Cardiac septum (tissue), 1 donor: ENCODE measurements around the gene SH2D2A. TPM values are rescaled to one million over a fixed set of nuclear protein-coding genes. Genes with fewer than 3 reads are reported as not detected.
A peak's percentile ranks its signal among the peaks of the same experiment; 100 is the strongest.
"Not testable (repeated sequence)": the region's sequence is repeated elsewhere in the genome, so short reads cannot be mapped to it uniquely, and the experiment has no call there.

ENCODE experiments used
- DNase-seq: peaks from one replicate; pipeline ENCODE4 v3.0.0-alpha.2; 2020; ENCODE audit warnings: low spot score
- intact Hi-C: fragments of 100-400 bp; cut with DNase I; formaldehyde crosslinking; loops from one replicate; pipeline ENCODE4 v1.14.0; 2022
- total RNA-seq: library from RNA; stranded (reverse); fragmentation: NEBNext Ultra II Directional; extraction: Animal tissue kit (Norgen Biotek cat#: 25700); gene quantifications from one replicate; pipeline ENCODE4 v1.2.1, GENCODE V29; 2021
- donor health status: DM: no; HTN: no; CAD: no.

The SH2D2A gene
- total RNA-seq, 1 donor from 2014 or later: 1.4 TPM

DNA sequence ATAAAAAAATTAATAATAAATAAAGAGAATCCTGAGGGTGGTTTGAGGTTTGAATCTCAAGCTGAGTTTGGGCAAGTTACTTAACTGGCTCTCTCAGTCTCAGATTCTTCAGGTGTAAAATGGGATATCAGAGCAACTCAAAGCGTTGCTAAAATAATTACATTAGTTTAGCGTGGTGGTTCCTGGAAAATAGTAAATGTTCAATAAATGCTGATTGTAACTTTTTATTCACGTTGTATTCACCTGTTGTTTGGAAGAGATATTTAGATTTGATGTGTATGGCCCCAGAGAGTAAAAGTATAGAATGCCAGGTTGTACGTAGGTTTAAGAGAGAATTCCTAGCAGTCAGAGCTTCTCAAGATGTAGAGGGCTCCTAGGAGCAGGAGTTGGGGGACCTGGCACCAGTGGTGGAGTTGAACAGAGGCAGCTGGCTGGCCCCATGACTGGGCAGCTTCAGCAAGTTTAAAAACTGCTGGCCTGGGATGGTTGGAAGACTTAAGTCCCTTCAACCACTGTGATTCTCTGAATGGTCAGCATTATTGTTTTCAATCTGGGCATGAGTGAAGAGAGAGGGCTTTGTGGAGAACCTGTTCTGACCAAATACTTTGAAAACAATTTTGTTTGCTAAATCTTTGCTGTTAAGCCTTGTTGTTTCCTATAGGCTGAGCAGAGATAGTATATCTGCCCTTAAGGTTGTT, 26.9 kb downstream of the SH2D2A start:
- intact Hi-C loops: no loop called here

DNA sequence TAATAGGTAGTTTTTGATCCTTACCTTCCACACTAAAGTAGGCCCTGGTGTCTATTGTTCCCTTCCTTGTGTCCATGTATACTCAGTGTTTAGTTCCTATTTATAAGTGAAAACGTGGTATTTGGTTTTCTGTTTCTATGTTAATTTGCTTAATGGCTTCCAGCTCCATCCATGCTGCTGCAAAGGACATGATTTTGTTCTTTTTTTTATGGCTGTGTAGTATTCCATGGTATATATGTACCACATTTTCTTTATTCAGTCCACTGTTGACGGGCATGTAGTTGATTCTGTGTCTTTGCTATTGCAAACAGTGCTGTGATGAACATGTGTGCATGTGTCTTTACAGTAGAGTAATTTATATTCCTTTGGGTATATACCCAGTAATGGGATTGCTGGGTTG, 28.5 kb downstream of the SH2D2A start:
- DNase-seq: no peak
- intact Hi-C loops: no loop called here

More for the DNA sequence above, 26.9 kb downstream of the SH2D2A start:
- DNase-seq: peak; percentile 35

DNA sequence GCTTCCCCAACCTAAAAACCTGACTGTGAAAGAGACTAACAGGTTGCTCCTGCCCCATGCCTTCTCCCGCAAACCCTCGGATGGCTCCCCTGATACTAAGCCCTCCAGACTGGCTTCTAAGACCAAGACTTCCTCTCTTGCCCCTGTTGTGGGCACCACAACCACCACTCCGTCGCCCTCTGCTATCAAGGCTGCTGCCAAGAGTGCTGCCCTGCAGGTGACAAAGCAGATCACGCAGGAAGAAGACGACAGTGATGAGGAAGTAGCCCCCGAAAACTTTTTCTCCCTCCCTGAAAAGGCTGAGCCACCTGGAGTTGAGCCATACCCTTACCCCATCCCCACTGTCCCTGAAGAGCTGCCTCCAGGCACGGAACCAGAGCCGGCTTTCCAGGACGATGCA, 30.0 kb downstream of the SH2D2A start:
- DNase-seq: no peak
- intact Hi-C loops: no loop called here

DNA sequence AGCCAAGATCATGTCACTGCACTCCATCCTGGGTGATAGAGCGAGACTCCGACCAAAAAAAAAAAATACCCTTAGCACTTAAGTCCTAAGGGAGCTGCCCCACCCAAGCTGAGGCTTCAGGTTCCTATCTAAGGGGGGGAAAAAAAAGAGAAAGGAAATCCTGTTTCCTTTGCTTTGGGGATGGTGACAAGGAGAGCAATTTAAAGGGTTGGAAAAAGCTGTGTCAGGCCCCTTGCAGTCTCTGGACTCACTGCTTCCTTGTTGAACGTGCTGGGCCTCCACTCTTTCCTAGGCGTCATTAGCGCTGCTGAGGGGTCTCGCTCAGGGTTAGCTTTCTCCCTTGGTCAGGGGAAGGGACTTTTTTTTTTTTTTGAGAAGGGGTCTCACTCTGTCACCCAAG, 31.2 kb downstream of the SH2D2A start:
- DNase-seq: no peak
- intact Hi-C loops: no loop called here

GRCh38 chr1:156781585-156782186, 35.0 kb downstream of the SH2D2A start:
- no peak for DNase-seq
- intact Hi-C loops: no loop called here

DNA sequence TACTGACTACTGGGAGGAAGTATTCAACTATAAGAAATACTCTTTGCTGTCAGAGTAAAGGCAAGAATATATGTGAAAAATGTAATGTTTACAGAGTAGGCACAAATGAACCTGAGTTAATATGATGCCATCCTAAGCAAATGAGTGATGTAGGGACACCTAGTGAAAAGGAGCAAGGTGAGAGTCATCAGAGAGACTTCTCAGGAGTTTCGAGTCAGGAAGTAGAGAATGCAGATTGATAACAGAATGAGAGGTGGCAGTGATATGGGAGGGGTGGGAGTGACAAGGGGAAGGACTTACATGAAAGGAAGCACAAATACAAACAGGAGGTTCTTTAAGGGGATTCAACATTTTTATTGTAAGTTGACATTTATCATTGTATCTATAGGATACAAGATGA, 39.1 kb downstream of the SH2D2A start:
- intact Hi-C loops: no loop called here
- DNase-seq: no peak

- intact Hi-C loops: no loop called here
- no peak for DNase-seq
These were observed 39.7 kb downstream of the SH2D2A start for GRCh38 chr1:156776942-156777341.

GRCh38 chr1:156775799-156776198, 40.8 kb downstream of the SH2D2A start:
- no peak for DNase-seq
- intact Hi-C loops: no loop called here

GRCh38 chr1:156773607-156774006, 43.0 kb downstream of the SH2D2A start:
- intact Hi-C loops: no loop called here
- DNase-seq: no peak

GRCh38 chr1:156772728-156773497, 43.7 kb downstream of the SH2D2A start:
- intact Hi-C loops: no loop called here
- DNase-seq: no peak

GRCh38 chr1:156772222-156772621, 44.4 kb downstream of the SH2D2A start:
- DNase-seq: no peak
- intact Hi-C loops: no loop called here

DNA sequence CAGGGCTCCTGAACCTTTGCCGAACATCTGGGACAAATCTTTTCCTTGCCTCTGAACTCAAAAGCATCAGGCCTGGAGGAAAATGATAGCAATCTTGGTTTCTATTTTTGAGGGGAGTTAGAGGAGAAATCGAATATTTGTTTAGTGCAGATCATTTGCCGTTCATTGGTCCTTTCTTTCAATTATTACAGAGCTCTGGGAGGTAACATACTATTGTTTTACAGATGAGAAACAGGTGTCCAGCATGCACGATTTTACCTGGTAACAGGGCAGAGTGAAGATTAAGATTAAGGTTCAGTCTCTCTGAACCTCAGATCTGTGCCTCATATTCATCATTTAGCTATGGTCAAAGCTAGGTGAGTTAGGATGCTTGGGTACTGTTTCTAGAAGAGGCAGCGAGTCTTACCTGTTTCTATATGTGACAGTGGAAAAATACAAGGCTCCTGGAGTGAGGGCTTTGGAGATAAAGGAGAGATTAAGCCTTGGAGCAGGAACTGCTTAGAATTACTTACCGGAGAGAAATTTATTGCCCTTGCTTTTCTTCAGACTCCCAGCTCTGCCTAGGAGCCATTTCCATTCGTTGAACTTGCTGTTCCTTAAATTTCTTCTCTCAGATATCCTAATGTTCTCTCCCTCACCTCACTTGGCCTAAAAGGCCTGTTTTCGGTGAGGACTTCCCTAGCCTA, 47.9 kb downstream of the SH2D2A start:
- intact Hi-C loops: loop anchor here (5.0 to 10.0 kb wide), 2 partner anchors 41 to 276 kb away; partner anchors contain the start of genes ARHGEF11, ISG20L2 and METTL25B
- no peak for DNase-seq

- intact Hi-C loops: loop anchor here (1.0 to 10.0 kb wide), 3 partner anchors 27 to 277 kb away; partner anchors contain the start of genes ARHGEF11, ISG20L2, METTL25B and MRPL24
- no peak for DNase-seq
These were observed 48.6 kb downstream of the SH2D2A start for GRCh38 chr1:156767879-156768604.

- intact Hi-C loops: loop anchor here (1.0 to 10.0 kb wide), 3 partner anchors 26 to 278 kb away; partner anchors contain the start of genes ARHGEF11, ISG20L2, METTL25B and MRPL24
- DNase-seq: peak; percentile 99
These were observed 49.4 kb downstream of the SH2D2A start, which contains the start of gene PRCC for GRCh38 chr1:156767101-156767878. Gene PRCC, plus strand, starts transcription at chr1:156767535. Its CDS starts 237 bp downstream, at chr1:156767772.

DNA sequence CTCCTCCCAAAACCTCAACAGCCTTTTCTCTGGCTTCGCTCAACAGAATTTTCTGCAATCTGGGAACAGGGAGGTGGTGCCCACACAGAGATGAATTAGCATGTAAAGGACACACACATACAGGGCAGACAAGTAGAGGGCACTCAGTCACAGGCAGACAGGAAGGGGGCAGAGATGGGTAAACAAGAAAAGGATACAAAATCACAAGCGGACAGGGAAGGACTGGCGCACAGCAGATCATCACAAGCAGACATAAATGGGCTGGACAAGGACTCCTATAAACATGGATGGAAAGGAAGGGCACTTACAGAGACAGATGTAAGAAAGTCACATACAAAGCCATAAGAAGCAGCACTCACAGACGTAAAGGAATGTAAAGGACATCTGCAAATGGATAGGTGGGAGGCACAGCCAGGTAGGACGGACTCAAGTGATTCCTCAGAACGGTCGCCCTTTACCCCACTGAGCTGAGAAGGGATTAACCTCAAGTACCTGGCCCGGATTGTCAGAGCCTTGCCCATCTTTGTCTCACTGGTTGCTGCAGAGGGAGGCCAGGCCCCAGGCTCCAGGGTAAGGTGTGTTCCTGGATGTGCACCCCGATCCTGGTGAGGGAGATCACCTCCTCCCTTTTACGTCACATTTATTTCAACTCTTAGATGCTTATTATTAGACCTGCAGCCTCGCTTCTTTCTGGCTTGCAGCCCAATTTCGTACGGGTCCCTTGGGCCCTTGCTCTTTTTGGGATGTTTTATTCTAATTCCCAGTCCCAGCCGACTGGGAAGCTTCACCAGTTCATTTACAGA, 50.1 kb downstream of the SH2D2A start:
- intact Hi-C loops: loop anchor here (1.0 to 10.0 kb wide), 4 partner anchors 14 to 278 kb away; partner anchors contain the start of genes ARHGEF11, ISG20L2, METTL25B and MRPL24
- DNase-seq: no peak

DNA sequence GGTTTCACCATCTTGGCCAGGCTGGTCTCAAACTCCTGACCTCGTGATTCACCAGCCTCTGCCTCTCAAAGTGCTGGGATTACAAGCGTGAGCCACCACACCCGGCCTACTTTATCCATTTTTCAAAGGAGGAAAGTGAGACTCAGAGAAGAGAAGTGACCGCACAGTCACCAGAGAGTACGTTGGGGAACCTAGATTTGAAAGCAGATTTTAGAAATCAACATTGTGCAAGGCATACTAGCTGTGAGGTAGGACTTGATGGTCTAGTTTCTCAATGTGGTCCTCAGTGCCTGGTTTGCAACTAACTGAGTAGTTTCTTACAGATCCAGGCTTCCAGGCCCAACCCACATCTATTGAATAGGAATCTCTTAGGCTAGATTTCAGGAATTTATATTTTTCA, 51.0 kb downstream of the SH2D2A start:
- intact Hi-C loops: loop anchor here (1.0 to 10.0 kb wide), 3 partner anchors 13 to 279 kb away; partner anchors contain the start of genes ARHGEF11, ISG20L2 and METTL25B
- no peak for DNase-seq

GRCh38 chr1:156765136-156765535, 51.5 kb downstream of the SH2D2A start:
- not testable (repeated sequence) for DNase-seq
- intact Hi-C loops: loop anchor here (5.0 to 10.0 kb wide), 2 partner anchors 38 to 280 kb away; partner anchors contain the start of genes ARHGEF11, ISG20L2 and METTL25B
